ENCODE measurements around the gene C15orf39. TPM values are rescaled to one million over a fixed set of nuclear protein-coding genes. Genes with fewer than 3 reads are reported as not detected.

C15orf39 gene
- total RNA-seq, 1 donor from 2014 or later: 44.5 TPM

- TF ChIP-seq, protein P1, sequence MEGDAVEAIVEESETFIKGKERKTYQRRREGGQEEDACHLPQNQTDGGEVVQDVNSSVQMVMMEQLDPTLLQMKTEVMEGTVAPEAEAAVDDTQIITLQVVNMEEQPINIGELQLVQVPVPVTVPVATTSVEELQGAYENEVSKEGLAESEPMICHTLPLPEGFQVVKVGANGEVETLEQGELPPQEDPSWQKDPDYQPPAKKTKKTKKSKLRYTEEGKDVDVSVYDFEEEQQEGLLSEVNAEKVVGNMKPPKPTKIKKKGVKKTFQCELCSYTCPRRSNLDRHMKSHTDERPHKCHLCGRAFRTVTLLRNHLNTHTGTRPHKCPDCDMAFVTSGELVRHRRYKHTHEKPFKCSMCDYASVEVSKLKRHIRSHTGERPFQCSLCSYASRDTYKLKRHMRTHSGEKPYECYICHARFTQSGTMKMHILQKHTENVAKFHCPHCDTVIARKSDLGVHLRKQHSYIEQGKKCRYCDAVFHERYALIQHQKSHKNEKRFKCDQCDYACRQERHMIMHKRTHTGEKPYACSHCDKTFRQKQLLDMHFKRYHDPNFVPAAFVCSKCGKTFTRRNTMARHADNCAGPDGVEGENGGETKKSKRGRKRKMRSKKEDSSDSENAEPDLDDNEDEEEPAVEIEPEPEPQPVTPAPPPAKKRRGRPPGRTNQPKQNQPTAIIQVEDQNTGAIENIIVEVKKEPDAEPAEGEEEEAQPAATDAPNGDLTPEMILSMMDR (conservative IDR thresholded peaks at IDR 0.05): no peak
- no peaks in the 10 kb centered on the region for H3K36me3 Mint-ChIP-seq
- H3K27ac Mint-ChIP-seq: no peak overlapping the region
- no peaks in the 10 kb centered on the region for H3K4me1 Mint-ChIP-seq (ENCODE audit: unreplicated experiment)
- H3K27me3 Mint-ChIP-seq: peaks cover 11% of the 10 kb centered on the region
- H3K9me3 Mint-ChIP-seq: no peaks in the 10 kb centered on the region
- no peak overlapping the region for H3K4me3 Mint-ChIP-seq
- no peak for DNase-seq (ENCODE audit: extremely low spot score, unreplicated experiment)
Measured at GRCh38 chr15:75228787-75229186, 27.1 kb downstream of the C15orf39 start.

- no peak overlapping the region for H3K4me3 Mint-ChIP-seq
- no peak for DNase-seq (ENCODE audit: extremely low spot score, unreplicated experiment)
- TF ChIP-seq, protein P1 (conservative IDR thresholded peaks at IDR 0.05): no peak
- H3K36me3 Mint-ChIP-seq: no peaks in the 10 kb centered on the region
- H3K4me1 Mint-ChIP-seq (ENCODE audit: unreplicated experiment): no peaks in the 10 kb centered on the region
- no peak overlapping the region for H3K27ac Mint-ChIP-seq
- no peaks in the 10 kb centered on the region for H3K9me3 Mint-ChIP-seq
- H3K27me3 Mint-ChIP-seq: peaks cover 11% of the 10 kb centered on the region
Measured at GRCh38 chr15:75229191-75230015, 27.7 kb downstream of the C15orf39 start.

DNA sequence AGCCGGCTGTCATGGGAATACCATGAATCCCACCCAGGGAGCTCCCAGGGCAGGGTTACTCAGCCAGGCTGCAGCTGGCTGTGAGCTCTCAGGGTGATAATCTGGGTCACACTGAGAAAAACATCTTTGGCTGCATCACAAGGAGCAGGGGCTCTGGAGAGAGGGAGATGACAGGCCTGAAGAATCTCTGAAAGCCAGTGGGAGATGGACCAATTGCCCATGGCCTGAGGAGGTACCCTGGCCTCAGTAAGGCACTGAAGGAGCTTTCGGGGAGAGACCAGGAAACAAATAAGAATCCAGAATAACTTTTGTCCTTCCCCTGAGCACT is 28.3 kb downstream of the C15orf39 start:
- peaks cover 11% of the 10 kb centered on the region for H3K27me3 Mint-ChIP-seq

GRCh38 chr15:75230551-75231371 is 29.1 kb downstream of the C15orf39 start:
- no peaks in the 10 kb centered on the region for H3K9me3 Mint-ChIP-seq

More for the DNA sequence above, 28.3 kb downstream of the C15orf39 start:
- Mint-ChIP-seq H3K9me3 (no peaks in the 10 kb centered on the region), H3K36me3 (no peaks in the 10 kb centered on the region), H3K4me3 (no peak overlapping the region), H3K4me1 (ENCODE audit: unreplicated experiment) (no peaks in the 10 kb centered on the region), H3K27ac (no peak overlapping the region)
- no peak for DNase-seq (ENCODE audit: extremely low spot score, unreplicated experiment)
- TF ChIP-seq, protein P1 (conservative IDR thresholded peaks at IDR 0.05): no peak

DNA sequence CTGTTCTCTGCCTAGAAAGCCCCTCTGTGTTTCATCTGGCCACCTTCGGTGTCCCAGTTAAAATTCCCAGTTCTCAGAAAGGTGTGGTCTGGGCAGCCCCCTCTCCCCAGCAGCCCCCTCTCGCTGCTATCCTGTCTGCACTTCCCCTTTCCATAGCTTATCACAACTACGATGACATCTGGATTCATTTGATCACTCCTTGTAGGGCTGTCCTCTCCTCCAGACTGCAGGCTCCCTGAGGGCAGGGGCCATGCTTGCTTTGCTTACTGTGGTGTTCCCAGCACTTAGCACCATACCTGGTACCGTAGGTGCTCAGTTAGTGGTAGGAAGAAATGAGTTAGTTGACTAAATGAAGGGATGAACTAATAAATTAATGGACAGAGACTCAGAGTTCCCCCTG is 30.2 kb downstream of the C15orf39 start:
- TF ChIP-seq, protein P1 (conservative IDR thresholded peaks at IDR 0.05): no peak
- H3K27me3 Mint-ChIP-seq: peaks cover 11% of the 10 kb centered on the region

More at GRCh38 chr15:75230551-75231371, 29.1 kb downstream of the C15orf39 start:
- peaks cover 11% of the 10 kb centered on the region for H3K27me3 Mint-ChIP-seq
- TF ChIP-seq, protein P1 (conservative IDR thresholded peaks at IDR 0.05): no peak
- H3K27ac Mint-ChIP-seq: peak overlapping the region; percentile 63
- no peaks in the 10 kb centered on the region for H3K4me1 Mint-ChIP-seq (ENCODE audit: unreplicated experiment)
- H3K36me3 Mint-ChIP-seq: no peaks in the 10 kb centered on the region
- no peak overlapping the region for H3K4me3 Mint-ChIP-seq
- DNase-seq (ENCODE audit: extremely low spot score, unreplicated experiment): no peak

More for the DNA sequence above, 30.2 kb downstream of the C15orf39 start:
- no peak for DNase-seq (ENCODE audit: extremely low spot score, unreplicated experiment)
- Mint-ChIP-seq H3K4me1 (ENCODE audit: unreplicated experiment) (no peaks in the 10 kb centered on the region), H3K27ac (no peak overlapping the region), H3K9me3 (no peaks in the 10 kb centered on the region), H3K36me3 (no peaks in the 10 kb centered on the region), H3K4me3 (no peak overlapping the region)

All from type B pancreatic cell (in vitro differentiated cells).